NCI-H82 (cell line): ENCODE results near the gene CLN6.
"Not testable (repeated sequence)": the region's sequence is repeated elsewhere in the genome, so short reads cannot be mapped to it uniquely, and the experiment has no call there.

ENCODE experiments used
- DNase-seq: peaks from one replicate; lab custom pipeline; 2025; lab: John Stamatoyannopoulos, UW

The CLN6 gene

DNA sequence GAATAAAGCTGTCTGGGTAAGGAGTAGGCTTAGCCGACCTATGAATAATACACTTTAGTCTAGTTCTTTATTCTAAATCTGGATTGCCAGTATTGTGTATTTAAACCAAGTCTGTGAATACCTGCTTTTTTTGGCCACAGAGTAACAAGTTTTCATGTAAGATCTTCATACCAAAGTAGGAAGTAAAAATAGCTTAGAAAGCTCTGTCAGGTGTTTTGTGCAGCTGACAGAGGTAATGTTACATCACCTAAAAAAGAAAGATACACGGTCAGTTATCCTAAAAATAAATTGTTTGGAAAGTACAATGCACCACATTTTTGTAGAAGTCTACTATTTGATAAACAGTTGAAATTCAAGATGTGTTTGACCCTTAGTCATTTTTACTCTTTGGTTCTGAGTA, 40.9 kb downstream of the CLN6 start:
- DNase-seq, result no peak

DNA sequence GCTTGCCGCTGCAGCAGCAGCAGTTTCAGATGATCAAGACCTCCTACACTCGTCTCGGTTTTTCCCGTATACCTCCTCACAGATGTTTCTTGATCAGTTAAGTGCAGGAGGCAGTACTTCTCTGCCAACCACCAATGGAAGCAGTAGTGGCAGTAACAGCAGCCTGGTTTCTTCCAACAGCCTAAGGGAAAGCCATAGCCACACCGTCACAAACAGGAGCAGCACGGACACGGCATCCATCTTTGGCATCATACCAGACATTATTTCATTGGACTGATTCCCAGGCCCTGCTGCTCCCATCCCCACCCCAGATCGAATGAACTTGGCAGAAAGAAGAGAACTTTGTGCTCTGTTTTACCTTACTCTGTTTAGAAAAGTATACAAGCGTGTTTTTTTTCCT, 42.0 kb downstream of the CLN6 start:
- no peak for DNase-seq

DNA sequence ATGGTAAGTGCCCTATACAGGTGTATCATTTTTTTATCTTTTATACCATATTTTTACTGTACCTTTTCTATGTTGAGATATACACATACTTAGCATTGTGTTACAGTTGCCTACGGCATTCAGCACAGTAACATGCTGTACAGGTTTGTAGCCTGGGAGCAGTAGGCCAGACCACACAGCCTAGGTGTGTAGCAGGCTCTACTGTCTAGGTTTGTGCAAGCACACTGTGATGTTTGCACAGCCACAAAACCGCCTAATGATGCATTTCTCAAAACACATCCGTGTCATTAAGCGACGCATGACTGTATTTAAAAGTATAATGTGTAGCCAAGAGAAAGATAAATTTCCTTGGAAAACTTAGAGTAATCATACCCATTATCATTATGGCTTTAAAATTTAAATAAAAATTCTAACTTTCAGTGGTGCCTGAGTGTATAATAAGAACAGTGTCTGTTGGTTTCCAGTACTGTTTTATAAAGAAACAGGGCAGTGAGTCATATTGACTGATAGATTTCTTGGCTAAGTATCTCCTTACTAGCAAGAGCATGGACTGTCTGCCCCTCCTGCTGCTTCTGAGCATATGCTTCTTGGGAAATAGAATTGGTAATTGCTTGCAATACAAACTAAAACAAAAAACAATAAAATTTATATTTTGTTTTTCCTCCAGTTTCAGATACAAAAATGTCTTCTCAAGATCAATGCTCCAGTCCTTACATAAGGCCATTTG, 42.7 kb downstream of the CLN6 start:
- DNase-seq, result no peak

DNA sequence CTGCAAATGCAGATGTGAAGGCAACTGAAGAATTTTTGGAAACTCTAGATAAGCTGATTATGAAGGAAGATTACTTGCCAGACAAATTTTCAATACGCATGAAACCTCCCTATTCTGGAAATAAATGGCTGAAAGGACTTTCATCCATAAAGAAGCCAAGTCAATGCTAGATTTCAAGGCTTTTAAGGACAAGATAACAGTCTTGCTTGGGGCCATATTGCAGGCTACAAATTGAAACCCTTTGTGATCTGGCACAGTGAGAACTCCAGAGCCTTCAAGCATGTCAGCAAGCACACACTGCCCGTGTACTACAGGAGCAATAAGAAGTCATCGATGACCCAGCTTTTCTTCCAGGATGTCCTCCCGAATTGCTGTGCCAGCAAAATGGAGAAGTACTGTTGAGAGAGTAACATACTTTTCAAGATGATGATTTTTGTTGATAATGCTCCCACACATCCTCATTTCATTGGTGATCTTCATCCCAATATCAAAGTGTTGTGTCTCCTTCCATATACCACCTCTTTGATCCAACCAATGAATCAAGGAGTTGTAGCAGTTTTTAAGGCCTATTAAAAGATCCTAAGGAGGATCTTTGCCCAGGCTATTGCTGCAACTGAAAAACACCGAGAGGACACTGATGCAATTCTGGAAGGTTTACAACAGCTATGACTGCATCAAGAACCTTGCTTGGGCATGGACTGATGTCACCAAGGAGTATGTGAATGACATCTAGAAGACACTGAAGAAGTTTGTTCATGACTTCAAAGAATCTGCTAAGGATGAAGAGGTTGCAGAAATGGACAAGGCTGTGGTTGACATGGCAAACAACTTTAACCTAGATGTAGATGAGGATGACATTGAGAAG, 44.7 kb downstream of the CLN6 start:
- no peak for DNase-seq

DNA sequence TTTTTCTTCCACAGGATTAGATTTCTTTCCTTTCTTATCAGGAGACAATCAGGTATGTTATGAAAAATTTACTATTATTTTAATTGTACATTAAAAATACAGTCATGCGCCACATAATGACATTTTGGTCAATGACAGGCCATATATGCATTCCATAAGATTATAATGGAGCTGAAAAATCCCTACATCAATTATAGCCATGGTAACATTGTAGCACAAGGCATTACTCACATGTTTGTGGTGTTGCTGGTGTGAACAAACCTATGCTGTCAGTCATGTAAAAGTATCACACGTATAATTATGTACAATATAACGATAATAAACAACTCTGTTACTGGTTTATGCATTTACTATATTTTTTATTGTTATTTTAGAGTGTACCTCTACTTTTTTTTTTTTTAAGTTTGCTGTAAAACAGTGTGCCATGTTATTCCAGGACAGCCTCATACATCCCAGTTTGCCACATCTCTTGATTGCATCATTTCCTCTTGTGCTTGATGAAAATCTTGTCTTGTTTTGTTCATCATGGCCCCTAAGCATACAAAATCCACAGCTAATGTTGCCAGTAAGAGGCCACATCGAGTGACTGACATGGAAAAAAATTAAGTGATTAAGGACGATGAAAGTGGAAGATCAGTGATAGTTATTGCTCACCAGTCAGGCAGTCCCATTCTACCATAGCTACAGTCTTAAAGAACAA, 45.8 kb downstream of the CLN6 start:
- DNase-seq, result no peak

DNA sequence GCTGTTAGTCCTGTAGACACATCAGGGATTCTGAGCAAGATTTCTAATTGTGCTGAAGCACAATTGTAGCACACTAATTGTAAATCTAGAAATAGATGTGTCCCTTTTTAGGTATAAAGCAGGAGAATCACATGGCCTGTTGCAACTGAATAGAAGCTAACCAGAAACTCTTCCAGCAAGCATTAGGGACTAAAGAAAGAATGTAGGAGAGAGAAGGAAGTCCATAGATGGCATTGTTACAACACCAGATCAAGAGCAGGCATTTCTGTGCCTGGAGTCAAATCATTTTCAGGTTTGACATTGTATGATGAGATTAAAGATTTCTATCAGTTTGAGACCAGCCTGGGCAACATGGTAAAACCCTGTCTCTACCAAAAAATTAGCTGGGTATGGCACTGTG, 51.8 kb downstream of the CLN6 start:
- no peak for DNase-seq

DNA sequence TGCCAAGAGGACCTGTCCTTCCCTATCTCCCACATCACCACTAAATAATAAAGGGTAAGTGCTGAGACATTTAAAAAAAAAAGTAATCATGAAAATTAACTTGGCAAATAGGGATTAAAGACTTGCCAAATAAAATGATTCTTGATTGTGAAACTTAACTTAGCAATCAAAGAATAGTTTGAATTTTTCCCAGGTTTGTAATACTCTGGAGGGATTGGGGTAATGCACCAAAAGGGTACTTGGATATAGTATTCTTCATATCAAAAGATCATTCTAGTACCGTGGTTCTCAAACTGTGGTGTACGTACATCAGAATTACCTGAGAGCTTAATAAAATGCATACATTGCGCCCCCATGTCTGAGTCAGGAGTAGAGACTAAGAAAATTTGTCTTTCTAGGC, 52.9 kb downstream of the CLN6 start:
- no peak for DNase-seq

DNA sequence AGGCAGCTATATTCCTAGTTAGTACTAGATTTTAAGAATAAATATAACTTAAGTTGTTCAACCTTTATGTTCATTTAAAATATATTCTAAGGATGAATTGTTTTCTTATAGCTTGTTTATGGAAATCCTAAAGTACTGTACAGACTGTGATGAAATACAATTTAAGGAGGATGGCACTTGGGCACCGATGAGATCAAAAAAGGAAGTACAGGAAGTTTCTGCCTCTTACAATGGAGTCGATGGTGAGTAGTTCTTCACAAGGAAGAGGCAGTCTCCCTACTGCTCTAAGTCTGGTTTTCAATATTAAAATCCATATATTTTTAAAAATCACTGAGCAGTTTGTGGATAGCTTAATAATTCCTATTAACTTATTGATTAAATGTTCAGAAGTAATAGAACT, 54.0 kb downstream of the CLN6 start:
- DNase-seq, result no peak

DNA sequence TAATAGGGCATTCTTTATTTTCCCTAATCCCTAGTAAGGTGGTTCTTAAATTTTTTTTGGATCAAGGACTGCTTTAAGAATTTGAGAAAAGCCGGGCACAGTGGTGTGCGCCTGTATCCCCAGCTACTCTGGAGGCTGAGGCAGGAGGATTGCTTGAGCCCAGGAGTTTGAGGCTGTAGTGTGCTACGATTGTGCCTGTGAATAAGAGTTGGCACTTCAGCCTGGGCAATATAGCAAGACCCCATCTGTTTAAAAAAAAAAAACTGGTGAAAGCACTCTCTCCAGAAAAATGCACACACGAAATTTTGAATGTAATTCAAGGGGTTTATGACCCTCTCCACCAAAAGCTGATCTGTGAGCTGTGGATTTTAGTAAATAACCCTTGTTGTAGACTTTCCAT, 56.4 kb downstream of the CLN6 start:
- no peak for DNase-seq

DNA sequence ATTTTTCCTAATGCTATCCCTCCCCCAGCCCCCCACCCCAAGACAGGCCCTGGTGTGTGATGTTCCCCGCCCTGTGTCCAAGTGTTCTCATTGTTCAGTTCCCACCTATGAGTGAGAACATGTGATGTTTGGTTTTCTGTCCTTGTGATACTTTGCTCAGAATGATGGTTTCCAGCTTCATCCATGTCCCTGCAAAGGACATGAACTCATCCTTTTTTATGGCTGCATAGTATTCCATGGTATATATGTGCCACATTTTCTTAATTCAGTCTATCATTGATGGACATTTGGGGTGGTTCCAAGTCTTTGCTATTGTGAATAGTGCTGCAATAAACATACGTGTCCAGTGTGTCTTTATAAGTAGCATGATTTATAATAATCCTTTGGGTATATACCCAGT, 57.5 kb downstream of the CLN6 start:
- DNase-seq, result not testable (repeated sequence)

DNA sequence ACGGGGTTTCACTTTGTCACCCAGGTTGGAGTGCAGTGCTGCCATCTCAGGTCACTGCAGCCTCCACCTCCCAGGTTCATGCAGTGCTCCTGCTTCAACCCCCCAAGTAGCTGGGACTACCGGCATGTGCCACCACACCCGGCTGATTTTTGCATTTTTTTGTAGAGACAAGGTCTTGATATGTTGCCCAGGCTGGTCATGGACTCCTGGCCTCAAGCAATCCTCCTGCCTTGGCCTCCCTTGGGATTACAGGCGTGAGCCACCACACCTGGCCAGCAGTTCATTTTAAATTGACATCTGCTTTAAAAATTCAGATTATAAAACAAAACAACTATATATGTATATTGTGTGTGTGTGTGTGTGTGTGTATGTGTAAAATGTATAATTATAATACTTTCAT, 62.7 kb downstream of the CLN6 start:
- no peak for DNase-seq

DNA sequence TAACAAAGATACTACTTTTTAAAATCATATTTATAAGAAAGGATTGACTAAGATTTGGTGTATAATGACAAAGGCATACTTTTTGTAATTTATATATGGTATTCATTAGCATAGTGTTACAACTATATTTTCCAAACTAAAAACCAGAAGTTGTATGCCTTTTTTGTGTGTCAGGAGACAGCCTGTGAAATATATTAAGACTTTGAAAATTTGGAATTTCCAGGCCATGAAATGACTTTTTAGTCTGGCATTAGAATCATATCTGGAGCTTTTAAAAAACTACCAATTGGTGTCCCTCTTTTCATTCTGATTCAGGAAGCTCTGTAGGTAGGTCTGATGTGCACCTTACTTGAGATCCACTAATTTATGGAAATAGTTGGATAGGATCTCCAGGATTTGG, 66.3 kb downstream of the CLN6 start:
- DNase-seq, result no peak

DNA sequence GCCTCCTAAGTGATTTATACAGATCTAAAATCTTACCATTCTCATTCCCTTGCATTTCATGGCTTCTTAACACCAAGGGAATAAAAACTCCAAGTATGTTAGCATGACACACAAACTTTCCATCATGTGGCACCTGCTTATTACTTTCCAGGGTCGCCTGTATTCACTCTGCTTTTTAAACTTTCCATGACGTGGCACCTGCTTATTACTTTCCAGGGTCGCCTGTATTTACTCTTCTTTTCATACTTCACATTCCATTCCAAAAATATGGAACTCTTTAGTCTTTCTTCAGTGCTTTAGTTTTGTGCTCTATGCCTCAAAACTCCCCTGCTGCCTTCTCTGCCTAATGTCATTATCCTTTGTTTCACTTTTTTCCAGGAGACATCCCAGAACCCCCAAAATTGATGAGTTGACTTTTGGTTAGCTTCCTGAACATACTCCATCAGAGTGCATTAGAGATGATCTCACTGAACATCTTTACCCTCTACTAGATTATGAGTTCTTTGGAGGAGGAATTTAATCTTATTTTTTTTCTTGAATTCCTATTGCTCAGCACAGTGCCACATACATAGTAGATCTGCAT, 71.4 kb downstream of the CLN6 start:
- DNase-seq, result no peak

DNA sequence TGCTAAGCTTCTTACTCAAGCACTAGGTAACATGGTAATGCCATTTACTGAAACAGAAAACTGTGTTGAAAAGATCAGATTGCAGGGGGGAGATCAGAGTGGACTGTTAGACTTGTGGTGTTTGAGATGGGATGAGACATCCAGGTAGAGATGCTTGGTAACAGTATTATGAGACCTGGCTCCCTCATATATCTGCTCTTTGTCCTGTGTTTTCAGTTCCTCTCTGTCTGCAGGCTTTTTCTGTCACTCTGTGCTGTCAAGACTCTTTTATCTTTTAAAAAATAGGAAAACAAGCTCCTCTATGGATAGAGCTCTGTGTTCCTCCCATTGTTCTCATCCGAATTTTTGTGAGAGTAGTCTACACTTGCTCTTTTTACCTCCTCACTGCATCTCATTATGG, 72.5 kb downstream of the CLN6 start:
- peak; percentile 18 for DNase-seq
